GM12878 (cell line): ENCODE data around the gene SERTAD2. TPM values are rescaled to one million over a fixed set of nuclear protein-coding genes. Genes with fewer than 3 reads are reported as not detected.

Source experiments
- ASH2L ChIP-seq: fragments of 300-600, 200-600 bp; sonication (generic); IDR thresholded peaks from 2 replicates; pipeline ENCODE4 v1.6.1; 2017; ENCODE audit warnings: low read depth, mild to moderate bottlenecking, borderline replicate concordance
- DPF2 ChIP-seq: fragments of 450-650 bp; IDR thresholded peaks from 2 replicates; pipeline ENCODE4 v1.6.1; 2017; ENCODE audit warnings: mild to moderate bottlenecking
- E2F8 ChIP-seq: fragments of 450-650 bp; IDR thresholded peaks from 2 replicates; pipeline ENCODE4 v1.6.1; 2018; ENCODE audit warnings: mild to moderate bottlenecking, low read depth, moderate library complexity; ENCODE audit not compliant: partially characterized antibody
- E4F1 ChIP-seq: fragments of 450-650 bp; IDR thresholded peaks from 2 replicates; pipeline ENCODE4 v1.6.1; 2018; ENCODE audit warnings: borderline replicate concordance, mild to moderate bottlenecking; ENCODE audit not compliant: partially characterized antibody
- MLLT1 ChIP-seq: fragments of 450-650 bp; IDR thresholded peaks from 2 replicates; pipeline ENCODE4 v1.6.1; 2016; ENCODE audit warnings: mild to moderate bottlenecking
- MTA3 ChIP-seq: IDR thresholded peaks from 2 replicates; pipeline ENCODE4 v1.6.1; 2012; ENCODE audit warnings: low read length, inconsistent platforms, borderline replicate concordance
- ZNF207 ChIP-seq: fragments of 450-650 bp; IDR thresholded peaks from 2 replicates; pipeline ENCODE4 v1.6.1; 2014; ENCODE audit warnings: antibody characterized with exemption, mild to moderate bottlenecking, borderline replicate concordance
- polyA plus RNA-seq, 11 experiments: library from polyadenylated mRNA; depleted of rRNA in 4 of 11; unstranded in 6 of 11; stranded (reverse) in 5 of 11; fragments of >200 nt; fragmentation: Nextera tagmentation in 4 of 11; fragmentation: Illumina TruSeq in 1 of 11; extraction: Ambion mirVana in 4 of 11; extraction: Trizol in 1 of 11; gene quantifications; 1 replicate in 1 of 11; 2 replicates in 10 of 11; pipeline versions ENCODE4 v1.2.1 to v1.2.3, GENCODE V29; 2011 to 2016; ENCODE audit warnings: inconsistent platforms in 2 of 11, missing spikeins in 2 of 11, low read depth in 1 of 11
- total RNA-seq, 4 experiments: library from RNA; depleted of rRNA in 3 of 4; stranded (reverse); fragments of >200 nt in 3 of 4; fragmentation: Illumina TruSeq in 1 of 4; extraction: Trizol in 1 of 4; gene quantifications; 2 replicates each; pipeline versions ENCODE4 v1.2.1 to v1.2.3, GENCODE V29; 2013 to 2021

The SERTAD2 gene
- total and polyA plus RNA-seq, 10 of the 15 experiments (the other 5 are each of a cell fraction or from before 2014, with no cell fraction given), result 7.9 to 28.7 (median 20.1) TPM

- TF ChIP-seq MLLT1 (no peak), E2F8 (no peak), DPF2 (no peak), E4F1 (no peak), ZNF207 (no peak), MTA3 (no peak), ASH2L (no peak)
Observed at GRCh38 chr2:64601034-64601754, 52.5 kb downstream of the SERTAD2 start (continued).
